ENCODE data around the gene PEPD.

PEPD gene

DNA sequence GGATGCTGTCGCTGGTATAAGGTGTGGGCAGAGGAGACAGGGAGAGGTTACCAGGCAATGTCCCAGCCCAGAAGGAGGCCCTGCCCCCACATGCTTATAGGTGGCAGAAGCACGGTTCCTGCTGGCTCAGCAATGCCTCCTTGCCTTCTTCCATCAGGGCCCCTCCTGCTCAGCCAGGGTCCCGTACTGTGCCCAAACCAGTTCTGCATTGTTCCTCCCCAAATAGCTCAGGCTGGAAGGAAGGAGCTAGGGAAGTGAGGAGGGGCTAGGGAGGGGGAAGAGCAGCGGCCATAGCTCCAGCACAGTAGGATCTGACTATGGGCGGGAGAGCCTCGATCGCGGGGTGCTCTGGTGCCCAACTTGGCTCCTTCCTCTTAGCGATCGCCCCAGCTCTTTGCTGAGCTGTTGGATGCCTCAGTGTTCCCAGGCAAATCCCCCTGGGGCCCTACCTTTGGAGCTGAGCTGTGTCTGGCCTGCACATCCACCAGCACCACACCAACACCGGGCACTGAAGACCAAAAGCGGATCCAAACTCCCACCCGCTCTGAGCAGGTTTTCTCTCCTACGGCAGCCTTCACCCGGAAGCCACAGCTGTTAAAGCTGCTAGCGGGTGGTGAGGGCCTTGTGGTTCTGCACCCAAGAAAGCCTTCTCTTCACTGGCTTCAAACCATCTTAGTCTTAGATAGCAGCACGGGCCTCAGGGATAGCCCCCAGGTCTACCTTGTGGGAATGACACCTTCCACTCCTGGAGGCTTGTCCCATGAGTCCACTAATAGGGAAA is 32.1 kb upstream of the PEPD start:
- TF ChIP-seq GATA2 (IDR thresholded peaks at IDR 0.05; ENCODE audit: low read depth, low read length) (no peak), GATA3 (IDR thresholded peaks at IDR 0.05; ENCODE audit: low read depth, low read length) (no peak)

DNA sequence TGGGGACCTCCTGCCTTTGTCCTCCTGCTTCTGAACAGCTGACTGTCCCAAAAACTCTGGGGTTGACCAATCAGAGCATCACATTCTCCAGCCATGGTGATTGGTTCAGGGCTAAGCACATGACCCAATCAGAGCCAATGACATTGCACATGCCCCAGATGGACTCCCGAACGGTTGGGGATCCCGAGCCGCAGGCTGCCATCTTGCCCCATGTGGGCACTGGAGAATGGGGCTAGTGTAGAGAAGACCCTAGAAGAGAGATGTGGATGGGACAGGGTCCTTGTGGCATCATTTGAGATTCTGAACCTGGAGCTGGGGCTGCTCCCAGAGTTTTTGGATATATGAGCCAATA is 31.3 kb upstream of the PEPD start:
- TF ChIP-seq GATA3 (IDR thresholded peaks at IDR 0.05; ENCODE audit: low read depth, low read length) (no peak), GATA2 (IDR thresholded peaks at IDR 0.05; ENCODE audit: low read depth, low read length) (no peak)

DNA sequence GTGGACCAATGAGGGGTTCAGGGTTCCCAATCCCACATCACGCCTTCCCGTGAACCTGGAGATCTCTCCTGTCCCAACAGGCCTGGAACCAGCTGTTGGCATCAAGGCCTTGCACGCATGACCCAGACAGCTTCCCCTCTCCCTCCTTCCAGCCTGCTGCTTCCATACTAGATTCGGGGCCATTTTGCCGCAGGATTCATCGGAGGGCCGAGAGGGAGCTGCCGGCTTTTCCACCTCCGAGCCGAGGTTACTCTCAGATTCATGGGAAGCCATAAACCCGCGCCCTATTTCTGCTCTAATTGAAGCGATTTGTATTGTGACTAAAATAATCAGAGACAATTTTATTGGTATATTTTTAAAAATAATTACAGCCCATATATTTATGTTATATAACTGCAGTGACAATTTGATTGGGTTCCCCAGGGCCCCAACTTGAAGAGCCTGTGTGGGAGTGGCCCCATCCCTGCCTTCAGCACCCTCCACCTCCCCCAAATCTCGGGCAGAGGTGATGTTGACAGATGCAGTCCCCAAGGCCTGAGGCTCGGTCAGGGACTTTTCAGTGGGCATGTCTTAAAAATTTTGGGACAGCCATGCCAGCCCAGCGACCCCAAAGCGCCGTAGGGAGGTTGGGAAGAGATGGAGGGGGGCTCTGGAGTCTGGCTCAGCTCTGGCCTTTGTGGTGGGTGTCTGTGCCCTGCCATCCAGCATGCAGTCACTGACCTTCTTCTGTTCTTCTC is 30.8 kb upstream of the PEPD start:
- no peak for TF ChIP-seq GATA2 (IDR thresholded peaks at IDR 0.05; ENCODE audit: low read depth, low read length)
- no peak for TF ChIP-seq GATA3 (IDR thresholded peaks at IDR 0.05; ENCODE audit: low read depth, low read length)

DNA sequence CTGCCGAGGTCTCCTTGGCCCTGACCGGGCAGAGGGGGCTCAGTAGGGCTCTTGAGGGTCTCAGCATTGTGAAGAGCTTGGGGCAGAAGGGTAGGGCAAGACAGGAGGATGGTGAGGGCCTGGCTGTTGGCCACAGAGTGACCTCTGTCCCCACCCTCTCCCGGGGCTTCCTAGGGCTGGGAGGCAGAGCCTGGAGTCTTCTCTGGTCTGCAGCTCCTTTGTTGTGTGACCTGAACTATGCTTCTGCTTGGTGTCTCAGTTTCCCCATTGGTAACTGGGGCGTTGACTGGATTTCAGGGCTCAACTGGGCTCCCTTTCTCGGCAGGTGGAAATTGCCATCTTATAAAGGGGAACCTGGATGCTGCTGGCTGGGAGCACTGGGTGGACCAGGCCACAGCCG is 30.1 kb upstream of the PEPD start:
- TF ChIP-seq GATA2 (IDR thresholded peaks at IDR 0.05; ENCODE audit: low read depth, low read length) (no peak), GATA3 (IDR thresholded peaks at IDR 0.05; ENCODE audit: low read depth, low read length) (no peak)

DNA sequence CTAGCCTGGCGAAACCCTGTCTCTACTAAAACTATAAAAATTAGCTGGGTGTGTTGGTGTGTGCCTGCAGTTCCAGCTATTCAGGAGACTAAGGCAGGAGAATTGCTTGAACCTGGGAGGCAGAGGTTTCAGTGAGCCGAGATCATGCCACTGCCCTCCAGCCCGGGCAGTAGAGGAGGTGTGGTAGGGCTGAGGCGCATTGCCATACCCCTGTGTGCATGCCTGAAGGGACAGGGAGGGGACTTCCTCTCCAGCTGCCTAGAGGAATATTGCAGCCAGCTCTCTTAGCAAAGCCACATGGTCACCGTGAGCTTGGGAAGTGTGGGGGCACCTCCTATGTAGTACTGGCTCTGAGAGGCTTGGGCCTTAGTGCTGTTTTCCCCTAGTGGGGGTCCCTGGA is 29.2 kb upstream of the PEPD start:
- no peak for TF ChIP-seq GATA3 (IDR thresholded peaks at IDR 0.05; ENCODE audit: low read depth, low read length)
- TF ChIP-seq GATA2 (IDR thresholded peaks at IDR 0.05; ENCODE audit: low read depth, low read length): no peak

DNA sequence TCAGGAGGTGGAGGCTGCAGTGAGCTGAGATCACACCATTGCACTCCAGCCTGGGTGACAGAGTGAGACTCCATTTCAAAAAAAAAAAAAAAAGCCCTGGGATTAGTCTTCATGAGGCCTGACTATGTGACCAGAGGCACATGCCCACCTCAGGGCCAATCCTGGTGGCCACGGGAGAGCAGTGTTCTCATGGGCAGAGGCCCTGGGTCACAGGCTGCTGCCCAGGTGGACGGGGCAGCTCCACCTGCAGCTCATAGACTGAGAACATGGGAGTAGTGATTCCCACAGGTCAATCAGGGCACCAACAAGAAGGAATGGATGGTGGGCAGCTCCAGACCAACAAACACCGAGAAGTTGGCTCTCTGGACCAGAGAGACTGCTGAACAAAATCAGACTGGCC is 26.1 kb upstream of the PEPD start:
- TF ChIP-seq GATA3 (IDR thresholded peaks at IDR 0.05; ENCODE audit: low read depth, low read length): no peak
- TF ChIP-seq GATA2 (IDR thresholded peaks at IDR 0.05; ENCODE audit: low read depth, low read length): no peak

DNA sequence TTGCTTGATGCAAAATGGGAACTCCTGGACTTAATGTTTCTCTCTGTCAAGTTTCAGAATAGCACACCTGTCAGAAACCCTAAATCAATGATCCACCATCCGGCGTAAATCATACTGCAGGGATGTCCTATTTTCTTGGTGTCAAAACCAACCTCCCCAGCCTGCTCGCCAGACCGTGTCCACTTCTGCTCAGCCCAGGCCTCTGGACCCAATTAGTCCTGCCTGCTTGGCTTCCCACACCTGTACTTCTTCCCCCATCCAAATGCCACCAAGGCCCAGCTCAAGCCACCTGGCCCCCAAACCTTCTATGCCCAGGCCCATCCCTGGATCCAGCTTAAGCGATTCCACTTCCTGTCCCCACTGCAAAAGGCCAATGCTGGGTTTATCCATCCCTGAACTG is 25.1 kb upstream of the PEPD start:
- TF ChIP-seq GATA2 (IDR thresholded peaks at IDR 0.05; ENCODE audit: low read depth, low read length) (no peak), GATA3 (IDR thresholded peaks at IDR 0.05; ENCODE audit: low read depth, low read length) (no peak)

DNA sequence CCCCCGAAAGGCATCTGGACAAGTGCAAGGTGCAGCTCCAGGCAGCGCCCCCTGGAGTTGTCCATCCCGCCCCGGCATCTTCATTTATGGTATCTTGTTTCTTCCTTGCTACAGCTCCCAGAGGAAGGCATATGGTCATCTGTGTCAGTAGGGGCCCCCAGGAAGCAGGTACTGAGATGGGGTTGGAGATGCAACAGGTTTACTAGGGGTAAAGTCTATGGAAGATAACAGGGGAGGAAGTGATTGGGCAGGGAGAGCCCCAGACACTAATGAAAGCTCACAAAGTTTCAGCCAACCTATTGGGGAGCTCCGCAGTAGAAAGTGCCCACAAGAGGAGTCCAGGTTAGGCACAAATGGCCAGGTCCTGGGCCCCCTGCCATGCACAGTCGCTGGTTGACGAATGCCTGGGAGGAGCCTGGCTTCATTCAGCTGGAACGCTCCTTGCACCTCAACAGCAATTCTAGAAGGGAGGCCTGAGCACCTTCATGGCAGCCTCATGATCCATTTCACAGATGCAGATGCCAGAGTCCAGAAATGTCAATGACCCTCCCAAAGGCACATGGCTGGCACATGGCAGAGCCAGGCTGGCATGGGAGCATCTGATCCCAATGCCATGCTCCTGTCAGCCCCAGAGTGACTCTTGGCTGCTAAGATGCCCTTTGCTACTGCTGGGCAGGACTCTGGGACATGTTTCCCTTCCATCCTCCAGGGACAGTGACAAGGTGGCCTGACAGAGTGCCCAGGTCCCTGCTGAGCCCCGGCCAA is 23.8 kb upstream of the PEPD start:
- no peak for TF ChIP-seq GATA2 (IDR thresholded peaks at IDR 0.05; ENCODE audit: low read depth, low read length)
- no peak for TF ChIP-seq GATA3 (IDR thresholded peaks at IDR 0.05; ENCODE audit: low read depth, low read length)

DNA sequence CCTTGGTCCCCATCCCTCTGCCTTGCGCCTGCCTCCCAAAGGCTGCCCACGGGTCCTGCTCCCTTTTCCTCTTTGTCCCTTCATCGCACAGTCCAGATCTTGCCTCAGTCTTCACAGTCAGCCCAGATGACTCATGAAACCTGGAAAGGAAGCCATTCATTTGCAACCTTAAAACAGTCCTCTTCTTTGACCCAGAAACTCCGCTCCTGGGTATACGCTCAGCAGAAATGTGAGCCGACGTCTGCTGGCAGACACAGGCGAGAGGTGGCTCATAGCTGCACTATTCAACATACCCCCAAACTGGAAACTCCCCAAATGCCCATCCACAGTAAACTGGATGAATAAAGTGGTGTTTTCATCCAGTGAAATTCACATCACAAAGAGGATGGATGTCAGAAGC is 13.6 kb upstream of the PEPD start:
- TF ChIP-seq GATA2 (IDR thresholded peaks at IDR 0.05; ENCODE audit: low read depth, low read length) (no peak), GATA3 (IDR thresholded peaks at IDR 0.05; ENCODE audit: low read depth, low read length) (no peak)

DNA sequence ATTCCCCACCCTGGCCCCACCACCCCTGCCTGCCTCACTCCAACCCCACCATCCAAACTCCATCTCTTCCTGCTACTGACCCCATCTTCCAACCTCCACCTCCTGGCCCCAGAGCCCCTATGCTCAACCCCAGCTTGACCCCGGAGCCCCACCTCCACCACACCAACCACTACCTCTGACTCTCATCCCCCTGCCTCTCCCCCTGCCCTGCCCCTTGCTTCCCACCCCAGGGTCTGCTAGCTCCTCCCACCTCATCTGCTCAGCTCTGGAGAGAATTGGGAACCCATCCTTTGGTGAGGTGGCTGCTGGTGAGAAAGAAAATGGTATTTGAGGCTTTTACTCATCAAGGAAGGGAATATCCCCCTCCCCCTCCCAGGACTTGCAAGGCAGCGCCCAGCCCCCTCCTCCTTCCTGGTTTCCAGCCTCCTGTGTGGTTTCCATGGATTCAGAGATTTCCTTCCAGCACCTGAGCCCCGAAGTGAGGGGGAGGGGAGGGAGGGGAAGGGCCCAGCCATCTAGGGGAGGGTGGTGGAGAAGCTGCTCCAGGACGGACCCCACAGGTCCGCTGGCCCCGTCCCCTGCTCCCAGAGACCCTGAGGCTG is 11.4 kb upstream of the PEPD start:
- TF ChIP-seq GATA3 (IDR thresholded peaks at IDR 0.05; ENCODE audit: low read depth, low read length) (no peak), GATA2 (IDR thresholded peaks at IDR 0.05; ENCODE audit: low read depth, low read length) (no peak)

DNA sequence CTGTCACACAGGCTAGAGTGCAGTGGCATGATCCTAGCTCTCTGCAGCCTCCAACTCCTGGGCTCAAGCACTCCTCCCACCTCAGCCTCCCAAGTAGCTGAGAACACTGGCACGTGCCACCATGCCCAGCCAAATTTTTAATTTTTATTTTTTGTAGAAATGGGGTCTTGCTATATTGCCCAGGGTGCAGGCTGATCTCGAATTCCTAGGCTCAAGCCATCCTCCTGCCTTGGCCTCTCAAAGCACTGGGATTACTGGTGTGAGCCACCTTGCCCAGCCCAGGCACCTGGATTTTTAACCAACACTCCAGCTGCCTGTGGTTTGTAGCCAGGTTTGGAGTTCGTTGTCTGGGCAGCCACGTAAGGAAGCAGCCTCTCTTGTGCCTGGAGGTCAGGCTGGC is 9.3 kb upstream of the PEPD start:
- no peak for TF ChIP-seq GATA2 (IDR thresholded peaks at IDR 0.05; ENCODE audit: low read depth, low read length)
- TF ChIP-seq GATA3 (IDR thresholded peaks at IDR 0.05; ENCODE audit: low read depth, low read length): no peak

DNA sequence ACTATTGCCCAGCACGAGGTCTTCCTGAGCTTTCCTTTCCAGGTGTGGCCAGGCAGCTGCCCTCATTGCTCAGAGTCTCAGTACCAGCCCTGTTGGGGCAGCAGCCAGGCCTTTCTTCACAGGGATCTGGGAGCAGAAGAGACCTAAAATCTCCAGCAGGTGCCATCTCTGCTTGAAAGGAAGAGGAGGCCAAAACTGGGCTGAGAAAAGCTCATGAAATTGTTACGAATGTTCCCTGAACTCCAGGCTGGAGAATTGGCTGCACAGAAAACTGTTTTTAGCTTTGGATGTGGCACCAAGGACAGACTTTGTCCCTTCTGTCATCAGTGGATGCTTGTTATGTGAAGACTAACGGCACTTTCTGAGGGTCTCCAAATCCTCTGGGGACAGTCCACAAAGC is 8.7 kb upstream of the PEPD start:
- TF ChIP-seq GATA3 (IDR thresholded peaks at IDR 0.05; ENCODE audit: low read depth, low read length) (no peak), GATA2 (IDR thresholded peaks at IDR 0.05; ENCODE audit: low read depth, low read length) (no peak)

DNA sequence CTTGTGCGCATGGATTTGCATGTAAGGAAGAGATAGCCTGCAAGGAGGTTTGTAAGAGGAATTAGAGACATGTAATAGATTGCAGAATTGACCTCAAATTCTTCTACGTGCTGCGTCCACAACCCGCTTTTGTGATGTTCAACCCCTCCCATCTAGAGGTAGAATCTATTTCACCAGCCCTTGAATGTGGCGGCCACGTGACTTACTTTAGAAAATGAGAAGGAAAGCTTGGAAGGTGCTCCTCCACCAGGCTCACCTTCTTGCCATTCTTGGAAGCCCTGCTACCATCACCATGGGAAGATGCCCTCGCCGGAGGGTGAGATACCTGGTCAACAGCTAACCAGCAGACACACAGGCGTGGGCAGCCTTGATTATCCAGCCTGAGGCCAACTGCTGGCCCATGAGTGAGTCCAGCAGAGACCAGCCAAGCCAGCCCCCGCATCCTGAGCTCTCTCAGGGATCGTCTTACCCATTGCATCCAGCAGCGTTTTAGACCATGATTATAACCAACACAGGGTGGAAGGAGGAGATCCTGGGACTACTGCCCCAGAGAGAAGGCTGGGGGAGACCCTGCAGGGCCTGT is 7.6 kb upstream of the PEPD start:
- TF ChIP-seq GATA3 (IDR thresholded peaks at IDR 0.05; ENCODE audit: low read depth, low read length): no peak
- TF ChIP-seq GATA2 (IDR thresholded peaks at IDR 0.05; ENCODE audit: low read depth, low read length): no peak

DNA sequence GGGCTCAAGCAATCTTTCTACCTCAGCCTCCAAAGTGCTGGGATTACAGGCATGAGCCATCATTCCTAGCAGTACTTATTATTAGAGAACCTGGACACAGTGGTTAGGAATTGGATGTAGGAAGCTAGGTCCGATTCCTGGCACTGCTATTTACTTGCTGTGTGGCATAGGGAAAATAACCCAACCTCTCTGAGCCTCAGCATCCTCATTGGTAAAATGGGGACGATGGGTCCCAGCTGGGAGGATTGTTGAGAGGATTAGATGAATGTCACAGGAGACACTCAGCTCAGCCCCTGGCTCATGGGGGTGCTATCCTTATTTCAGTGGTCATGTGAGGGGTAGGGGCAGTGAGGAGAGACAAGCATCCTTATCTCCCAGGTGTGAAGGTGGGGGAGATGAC is 6.8 kb upstream of the PEPD start:
- TF ChIP-seq GATA3 (IDR thresholded peaks at IDR 0.05; ENCODE audit: low read depth, low read length): no peak
- no peak for TF ChIP-seq GATA2 (IDR thresholded peaks at IDR 0.05; ENCODE audit: low read depth, low read length)

Measured in SH-SY5Y (cell line).